Activated CD8-positive, alpha-beta memory T cell treated with anti-CD3 and anti-CD28 coated beads for 1 hour (primary cell): Measurements from ENCODE around the gene KCTD17.

Experiments used
- DNase-seq, 2 donors: peaks; one replicate each; pipeline ENCODE4 v3.0.0-alpha.2; 2020; ENCODE audit warnings: low read depth in 1 of 2; ENCODE audit errors: extremely low read depth in 1 of 2

KCTD17 gene

DNA sequence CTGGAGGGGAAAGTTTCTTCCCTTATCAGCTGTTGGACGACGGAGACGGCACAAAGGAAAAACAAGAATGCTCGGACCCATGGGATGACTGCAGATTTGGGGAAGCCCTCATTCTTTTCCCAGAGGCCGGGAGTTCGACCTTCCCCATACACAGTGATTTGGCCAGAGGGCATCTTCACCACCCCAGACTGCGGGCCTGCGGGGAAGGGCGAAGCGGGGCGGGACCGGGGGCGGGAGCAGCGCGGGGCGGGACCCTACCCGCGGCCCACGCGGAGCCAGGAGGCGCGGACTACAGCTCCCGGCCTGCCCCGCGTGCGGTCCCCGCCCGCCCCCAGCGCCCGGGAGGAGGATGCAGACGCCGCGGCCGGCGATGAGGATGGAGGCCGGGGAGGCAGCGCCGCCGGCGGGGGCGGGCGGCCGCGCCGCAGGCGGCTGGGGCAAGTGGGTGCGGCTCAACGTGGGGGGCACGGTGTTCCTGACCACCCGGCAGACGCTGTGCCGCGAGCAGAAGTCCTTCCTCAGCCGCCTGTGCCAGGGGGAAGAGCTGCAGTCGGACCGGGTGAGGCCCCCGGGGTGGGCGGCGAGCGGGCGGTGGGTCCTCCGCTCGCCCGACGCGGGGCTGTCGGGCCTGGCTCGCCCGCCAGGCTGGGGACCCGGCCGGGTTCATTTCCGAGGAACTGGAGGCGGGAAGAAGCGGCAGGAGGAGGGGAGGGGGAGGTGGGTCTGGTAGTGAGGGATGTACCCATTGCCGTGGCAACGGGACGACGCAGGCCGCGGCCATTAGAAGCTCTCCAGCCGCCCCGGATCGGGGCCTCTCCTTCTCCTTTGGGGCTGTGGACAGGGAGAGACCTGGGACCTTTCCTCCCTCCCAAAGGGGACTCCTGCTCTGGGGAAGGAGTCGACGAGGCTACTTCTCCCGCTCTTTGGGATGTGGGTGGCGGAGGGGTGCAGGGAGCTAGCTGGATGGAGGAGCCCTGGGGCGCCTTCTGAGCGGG, at the start of gene KCTD17:
Gene KCTD17 (plus strand): TSS at position 352 of the 995 bp plus-strand sequence. CDS start 19 bp downstream, at position 371.
- peak; percentile 34 to 66 for DNase-seq

- DNase-seq = no peak
Measured at GRCh38 chr22:37001826-37002225, 49.7 kb upstream of the KCTD17 start.

DNA sequence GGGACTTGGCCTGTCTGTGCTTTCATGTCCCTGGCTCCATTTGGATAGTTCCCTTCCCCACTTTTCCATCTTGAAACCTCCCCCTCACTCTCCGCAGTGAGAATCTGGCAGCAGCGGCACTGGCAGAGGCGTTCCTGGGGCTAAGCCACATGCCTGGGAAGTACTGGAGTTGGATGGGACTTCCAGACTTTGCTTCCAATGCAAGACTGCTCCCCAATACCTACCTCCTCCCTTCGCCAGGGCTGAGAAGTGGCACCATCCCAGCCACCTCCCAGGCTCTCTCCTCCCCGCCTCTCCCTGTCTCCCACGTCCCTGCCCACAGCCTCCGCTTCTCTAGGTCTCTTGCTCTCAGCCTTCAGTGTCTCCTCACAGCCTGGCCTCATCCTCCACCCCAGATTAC, 48.9 kb upstream of the KCTD17 start:
- DNase-seq = no peak

- no peak for DNase-seq
Measured at GRCh38 chr22:37007651-37008050, 43.9 kb upstream of the KCTD17 start.

DNA sequence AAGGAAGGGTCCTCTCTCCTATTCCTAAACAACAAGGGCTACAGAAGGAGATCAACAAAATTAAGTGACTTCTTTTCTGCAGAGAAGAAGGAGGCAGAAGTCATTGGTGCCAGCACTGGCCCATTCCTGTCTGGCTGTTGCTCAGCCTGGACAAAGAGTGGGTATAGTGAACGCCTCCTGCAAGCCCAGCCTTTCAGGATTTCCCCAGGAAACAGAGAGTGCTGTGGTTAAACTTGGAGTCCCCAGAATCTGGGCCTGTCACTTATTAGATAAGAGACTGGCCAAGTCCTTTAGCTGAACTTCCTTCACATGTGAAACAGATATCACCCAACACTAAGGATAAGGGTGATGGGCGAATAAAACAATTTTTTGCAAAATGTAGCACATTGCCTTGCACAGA, 43.2 kb upstream of the KCTD17 start:
- DNase-seq = no peak

GRCh38 chr22:37009490-37009889, 42.1 kb upstream of the KCTD17 start:
- DNase-seq = no peak

GRCh38 chr22:37010174-37010573, 41.4 kb upstream of the KCTD17 start:
- DNase-seq = no peak

DNA sequence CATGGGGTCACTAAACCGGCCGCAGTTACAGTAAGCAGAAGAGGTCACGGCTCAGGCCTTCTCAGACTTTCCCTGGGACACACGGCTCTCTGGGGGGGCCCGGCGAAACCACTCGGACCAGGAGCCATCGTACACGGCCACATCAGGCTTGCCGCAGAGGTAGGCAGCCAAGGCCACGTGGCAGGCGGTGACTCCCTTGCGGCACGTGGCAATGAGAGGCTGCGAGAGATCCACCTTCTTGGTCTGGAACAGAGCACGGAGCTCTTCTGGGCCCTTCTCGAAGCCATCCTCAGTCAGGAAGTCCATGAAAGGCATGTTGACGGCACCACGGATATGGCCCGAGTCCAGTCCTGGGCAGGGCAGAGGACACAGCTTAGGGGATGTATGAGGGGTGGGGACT, 40.6 kb upstream of the KCTD17 start:
- DNase-seq = no peak

DNA sequence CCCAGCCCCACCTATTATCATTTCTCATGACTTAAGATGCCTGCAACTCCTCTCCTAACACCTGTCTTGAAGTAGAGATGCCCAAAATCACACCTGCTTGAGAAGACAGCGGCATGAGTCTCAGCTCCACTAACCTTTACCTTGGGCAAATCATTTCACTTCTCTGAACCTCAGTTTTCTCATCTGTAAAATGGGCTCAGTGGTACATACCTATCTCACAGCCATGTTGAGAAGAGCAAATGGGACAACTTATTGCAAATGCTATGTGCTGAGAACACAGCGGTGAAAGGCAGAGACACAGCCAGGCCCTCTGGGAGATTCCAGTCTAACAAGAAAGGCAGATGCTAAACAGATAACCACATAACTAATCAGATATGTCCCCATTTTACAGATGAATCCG, 40.1 kb upstream of the KCTD17 start:
- DNase-seq = no peak

DNA sequence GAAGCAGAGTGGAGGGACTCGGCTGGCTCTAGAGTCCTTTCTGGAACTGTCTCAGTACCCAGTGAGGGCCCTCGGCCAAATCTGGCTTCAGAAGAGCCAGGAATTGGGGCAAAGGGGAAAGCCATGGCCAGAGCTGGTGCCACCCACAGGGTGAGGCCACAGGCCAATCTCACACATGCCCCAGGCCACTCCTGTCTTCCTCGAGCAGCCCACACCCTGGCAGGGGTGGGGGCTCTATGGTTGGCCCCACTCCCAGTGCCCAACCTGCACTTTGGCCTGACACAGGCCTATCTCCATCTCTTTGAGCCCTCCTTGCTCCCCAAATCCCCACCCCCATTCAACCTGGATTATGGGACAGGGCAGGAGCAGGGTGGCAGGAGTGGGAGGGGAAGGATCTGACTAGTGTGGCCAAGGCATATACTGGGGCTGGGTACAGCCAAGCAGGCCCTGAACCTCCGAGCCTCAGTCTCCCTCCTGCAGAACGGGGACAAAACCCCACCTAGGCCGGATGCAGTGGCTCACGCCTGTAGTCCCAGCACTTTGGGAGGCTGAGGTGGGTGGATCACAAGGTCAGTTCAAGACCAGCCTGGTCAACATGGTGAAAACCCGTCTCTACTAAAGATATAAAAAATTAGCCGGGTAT, 39.2 kb upstream of the KCTD17 start:
- DNase-seq = no peak

DNA sequence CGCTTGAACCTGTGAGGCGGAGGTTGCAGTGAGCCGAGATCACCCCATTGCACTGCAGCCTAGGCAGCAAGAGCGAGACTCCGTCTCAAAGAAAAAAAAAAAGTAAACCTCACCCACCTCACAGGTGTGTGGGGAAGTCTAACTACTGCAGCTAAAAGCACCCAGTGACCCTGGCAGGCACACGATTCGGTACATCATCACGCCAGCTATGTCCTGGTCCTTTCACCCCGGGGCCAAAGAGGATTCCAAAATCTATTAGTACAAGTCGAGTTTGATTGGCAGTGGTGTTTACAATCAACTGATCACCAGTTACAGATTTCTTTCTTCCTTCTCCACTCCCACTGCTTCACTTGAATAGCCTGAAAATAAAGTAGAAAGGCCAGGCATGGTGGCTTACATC, 38.6 kb upstream of the KCTD17 start:
- no peak for DNase-seq

DNA sequence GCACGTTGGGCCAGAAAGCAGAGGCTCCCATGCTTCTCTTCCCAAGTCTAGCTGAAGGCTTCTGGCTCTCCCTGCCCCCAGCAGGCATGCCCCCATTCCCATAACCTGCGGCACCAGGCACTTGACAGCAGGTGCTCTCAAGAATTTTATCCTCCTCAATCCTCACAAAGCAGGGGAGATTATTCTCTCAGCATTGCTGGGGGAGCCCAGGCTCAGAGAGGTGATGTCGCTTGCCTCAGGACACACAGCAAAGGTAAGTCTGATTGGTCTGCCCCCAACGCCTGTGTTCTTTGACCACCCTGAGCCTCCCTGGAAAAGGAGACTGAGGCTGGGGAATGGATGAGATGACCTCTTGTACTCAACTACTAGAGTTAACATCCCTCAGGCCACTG, 37.1 kb upstream of the KCTD17 start:
- no peak for DNase-seq

DNA sequence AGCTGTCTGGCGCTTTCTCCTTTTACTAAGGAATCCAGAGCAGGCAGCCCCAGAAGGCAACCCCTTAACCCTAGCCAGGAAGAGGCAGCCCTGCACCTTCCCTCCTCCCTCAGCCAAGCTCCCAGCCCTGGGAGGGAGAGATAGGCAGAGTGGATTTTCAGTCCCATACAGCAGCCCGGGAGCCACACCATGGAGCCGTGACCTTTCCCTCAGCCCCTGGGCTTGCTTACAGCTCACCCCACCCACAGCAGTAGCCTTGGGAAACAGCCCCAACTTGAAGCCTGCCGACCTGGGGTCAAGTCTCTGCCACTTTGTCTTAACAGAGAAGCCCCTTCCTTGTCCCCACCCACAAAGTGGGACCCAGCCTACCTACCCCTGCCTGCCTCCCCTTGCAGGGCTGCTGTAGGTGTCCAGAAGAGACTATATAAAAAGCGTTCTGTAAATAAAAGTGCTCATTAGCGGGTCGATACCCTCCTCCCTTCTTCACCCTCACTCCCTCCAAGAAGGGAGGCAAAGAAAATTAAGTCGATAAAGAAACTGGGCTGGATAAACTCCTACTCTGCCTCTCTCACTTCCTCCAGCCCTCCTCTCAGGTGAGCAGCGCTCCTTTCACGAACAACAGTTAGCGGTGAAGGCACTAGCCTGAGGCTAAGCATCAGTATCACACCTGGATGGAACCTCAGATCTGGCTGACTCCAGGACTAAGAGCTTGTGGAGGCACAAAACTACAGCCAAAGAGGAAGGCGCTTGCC, 36.5 kb upstream of the KCTD17 start:
- DNase-seq = no peak

GRCh38 chr22:37015587-37015878, 36.0 kb upstream of the KCTD17 start:
- DNase-seq = no peak

GRCh38 chr22:37016134-37016910, 35.2 kb upstream of the KCTD17 start:
- DNase-seq = no peak

DNA sequence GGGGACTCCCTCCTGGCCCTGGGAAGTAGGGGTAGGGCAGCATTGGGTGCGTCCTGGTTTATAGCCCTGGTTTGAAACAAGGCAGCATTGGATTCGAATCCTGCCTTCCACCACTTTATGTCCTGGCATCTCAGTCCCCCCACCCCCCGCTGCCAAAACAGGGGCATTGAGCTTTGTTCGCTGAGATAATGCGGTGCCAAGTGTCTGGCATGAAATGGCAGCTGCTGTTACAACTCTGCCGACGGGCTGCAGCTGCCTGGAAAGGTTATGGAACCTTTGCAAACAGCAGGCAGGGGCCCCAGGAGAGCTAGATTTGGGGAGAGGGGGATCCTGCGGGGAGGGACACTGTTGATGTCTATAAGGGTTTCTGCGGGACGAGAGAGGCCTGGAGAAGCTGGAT, 34.2 kb upstream of the KCTD17 start:
- DNase-seq = no peak

DNA sequence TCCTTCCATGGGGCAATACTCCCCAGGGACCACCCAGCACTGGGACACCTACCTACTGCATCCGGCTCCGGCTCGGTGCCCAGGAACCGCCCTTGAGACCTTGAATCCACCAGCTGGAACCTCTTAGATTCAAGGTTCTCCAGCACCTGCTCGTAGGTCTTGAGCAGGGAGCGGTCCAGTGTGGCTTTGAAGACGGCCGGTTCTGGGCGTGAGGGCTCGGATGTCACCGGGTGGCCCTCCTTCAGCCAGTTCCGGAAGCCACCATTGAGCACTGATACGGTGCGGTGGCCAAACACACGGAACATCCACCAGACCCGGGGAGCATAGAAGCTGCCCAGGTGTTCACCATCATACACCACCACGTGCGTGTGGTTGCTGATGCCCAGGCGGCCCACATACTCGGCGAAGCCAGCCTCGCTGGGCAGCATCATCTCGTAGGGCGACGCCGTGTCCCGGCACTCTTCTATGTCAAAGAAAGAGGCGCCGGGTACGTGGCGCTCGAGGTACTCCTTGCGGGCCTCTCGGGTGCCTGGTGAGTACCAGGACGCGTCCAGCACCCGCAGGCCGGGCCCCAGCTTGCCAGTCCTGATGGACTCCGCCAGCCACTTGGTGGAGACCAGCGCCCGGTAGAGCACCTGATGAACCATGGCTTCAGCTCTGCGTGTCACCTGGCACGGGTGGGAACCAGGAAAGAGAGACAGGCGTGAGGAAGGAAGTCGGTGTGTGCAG, 33.3 kb upstream of the KCTD17 start:
- no peak for DNase-seq

DNA sequence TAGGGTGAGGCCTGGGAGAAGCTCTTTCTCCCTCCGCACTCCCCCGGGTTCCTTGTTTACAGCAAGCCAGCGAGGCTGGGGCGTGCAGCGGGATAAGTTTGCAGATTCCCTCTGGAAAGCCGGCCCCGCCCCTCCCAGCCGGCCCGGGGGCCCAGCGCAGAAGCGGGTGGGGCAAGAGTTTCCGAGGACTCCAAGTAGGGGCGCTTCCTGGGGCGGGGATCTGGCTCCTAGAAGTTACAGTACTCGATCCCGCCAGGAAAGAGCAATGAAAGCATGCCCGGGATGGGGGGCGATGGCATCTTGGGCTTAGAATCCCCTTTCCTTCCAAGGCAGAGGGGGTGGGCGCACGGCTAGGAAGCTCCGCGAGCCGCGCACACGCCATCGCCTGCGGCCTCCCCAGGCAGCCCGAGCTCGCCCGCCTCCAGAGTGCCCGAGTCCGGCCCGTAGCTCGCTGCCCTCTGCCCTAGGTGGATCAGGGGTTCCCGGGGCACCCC, 32.7 kb upstream of the KCTD17 start:
- no peak for DNase-seq

DNA sequence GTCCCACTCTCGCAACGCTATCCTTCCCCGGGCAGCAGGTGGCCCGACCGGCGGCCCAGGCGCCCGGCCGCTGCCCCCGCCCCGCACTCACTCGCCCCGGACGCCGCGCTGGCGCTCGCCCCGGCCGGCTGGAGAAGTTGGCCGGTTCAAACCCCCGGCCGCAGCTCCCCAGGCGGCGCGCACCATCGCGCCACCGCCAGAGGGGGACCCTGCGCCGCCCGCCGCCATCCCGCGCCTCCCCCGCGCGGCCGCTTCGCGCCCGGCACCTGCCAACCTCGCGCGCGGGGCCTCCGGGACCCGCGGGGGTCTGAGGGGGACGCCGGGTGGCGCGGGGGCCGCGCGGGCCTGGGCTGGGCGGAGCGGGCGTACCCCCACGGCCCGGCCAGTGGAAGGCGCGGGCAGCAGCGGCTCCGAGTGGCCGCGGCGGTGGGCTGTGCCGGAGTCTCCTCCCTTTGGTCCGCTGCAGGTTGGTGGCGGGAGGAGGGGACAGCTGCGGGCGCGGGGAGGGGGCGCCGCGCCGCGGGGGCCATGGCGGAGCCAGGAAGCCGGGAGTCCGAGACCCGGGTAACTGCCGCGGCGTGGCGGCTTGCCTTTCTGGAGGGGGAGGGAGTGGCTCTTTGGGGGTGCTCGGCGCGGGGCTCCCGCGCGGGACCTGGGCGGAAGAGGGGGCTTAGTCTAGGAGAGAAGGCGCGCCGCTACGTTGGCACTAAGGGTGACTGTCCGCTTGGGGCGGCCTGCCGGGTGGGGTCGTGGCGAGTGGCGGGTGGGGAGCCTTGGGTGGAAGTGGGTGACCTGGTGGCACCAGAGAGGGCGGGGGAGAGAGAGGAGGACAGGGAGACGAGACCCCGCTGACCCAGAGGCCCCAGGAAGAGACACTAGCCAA, 32.0 kb upstream of the KCTD17 start, which contains the start of the genes MPST and TST:
Gene MPST (plus strand): TSS at position 434 of the 883 bp plus-strand sequence. CDS start 95 bp downstream, at position 529.
Gene TST (minus strand): TSS at position 139 of the 883 bp plus-strand sequence. CDS start 715 bp downstream, outside the sequence.
- no peak for DNase-seq
